ENCODE measurements around the gene SLC26A2. TPM values are rescaled to one million over a fixed set of nuclear protein-coding genes. Genes with fewer than 3 reads are reported as not detected.
A peak's percentile ranks its signal among the peaks of the same experiment; 100 is the strongest.

SLC26A2 gene
- total and polyA plus RNA-seq, 10 of the 15 experiments (the other 5 are each of a cell fraction or from before 2014, with no cell fraction given), result 1.7 to 6.4 (median 4.2) TPM

- ChIA-PET CTCF (no interaction called here), POLR2A (no interaction called here), RAD21 (ENCODE audit: unreplicated experiment) (no interaction called here), SMC1A (ENCODE audit: uncharacterized antibody, unreplicated experiment) (interaction anchor here (0.6 to 1.4 kb wide), 2 partner anchors 10 to 48 kb away, joined by 3 to 4 read pairs; no protein-coding TSS in a partner anchor)
- no peaks in the 10 kb centered on the region for H3K79me2 ChIP-seq (ENCODE audit: control insufficient read depth, insufficient read depth, low read length)
- peaks cover 3% of the 10 kb centered on the region; the same call in 1 of the 2 replicates for H3K4me1 ChIP-seq (ENCODE audit: control insufficient read depth, insufficient read depth, low read length)
- no peak for TF ChIP-seq SMC3 (IDR thresholded peaks at IDR 0.05; ENCODE audit: borderline replicate concordance, low read length)
- no peak for TF ChIP-seq CREM (IDR thresholded peaks at IDR 0.05; ENCODE audit: low read depth)
- no peak for TF ChIP-seq CBX3 (IDR thresholded peaks at IDR 0.05; ENCODE audit: borderline replicate concordance, low read depth)
- no peak for TF ChIP-seq KAT2A (conservative IDR thresholded peaks at IDR 0.05; ENCODE audit: control insufficient read depth, low read depth, low read length)
- no peak for TF ChIP-seq SRF (IDR thresholded peaks at IDR 0.05; ENCODE audit: low read depth in 2 of 2, low read length in 2 of 2)
- no peak for TF ChIP-seq EZH2 (IDR thresholded peaks at IDR 0.05; ENCODE audit: borderline replicate concordance, control insufficient read depth, low read depth, low read length)
- no peak for TF ChIP-seq MTA2 (IDR thresholded peaks at IDR 0.05; ENCODE audit: low read depth)
- TF ChIP-seq ESRRA (IDR thresholded peaks at IDR 0.05; ENCODE audit: low read length), result no peak
- no peak; the same call in 1 of the 2 replicates for TF ChIP-seq PAX5 (IDR thresholded peaks at IDR 0.05; ENCODE audit: borderline replicate concordance, low read depth, low read length)
- no peak for TF ChIP-seq HDAC2 (IDR thresholded peaks at IDR 0.05)
- TF ChIP-seq YBX1 (IDR thresholded peaks at IDR 0.05), result no peak
- TF ChIP-seq RB1 (IDR thresholded peaks at IDR 0.05; ENCODE audit: borderline replicate concordance), result no peak
- no peak for TF ChIP-seq ZBTB4 (CRISPR knock-in tag; IDR thresholded peaks at IDR 0.05)
- TF ChIP-seq IRF4 (IDR thresholded peaks at IDR 0.05; ENCODE audit: low read depth, low read length), result no peak
- in situ Hi-C loops (cut with MboI), result no loop called here
- H3K4me2 ChIP-seq (ENCODE audit: control insufficient read depth, insufficient read depth), result no peak overlapping the region; the same call in 1 of the 2 replicates
- ATAC-seq (peak; percentile 62), DNase-seq (ENCODE audit: low read depth, low spot score) (no peak), FAIRE-seq (peak; percentile 18)
- WGBS (ENCODE audit: insufficient coverage, insufficient replicate concordance, low lambda C conversion rate, missing lambda C conversion rate), result 41% methylated on average over 7 of the region's 7 CpGs
- no peak overlapping the region for H3K27ac ChIP-seq (ENCODE audit: control insufficient read depth, insufficient read depth)
- H3K36me3 ChIP-seq (ENCODE audit: control insufficient read depth in 2 of 2, insufficient read depth in 2 of 2, low read length in 1 of 2), result no peaks in the 10 kb centered on the region
- no peaks in the 10 kb centered on the region for H4K20me1 ChIP-seq (ENCODE audit: control insufficient read depth, insufficient read depth)
- H2AFZ ChIP-seq (ENCODE audit: control insufficient read depth, low read depth, low read length), result peak overlapping the region; percentile 79
- no TSS peak for BruUV-seq (replicated peaks)
- H3K9ac ChIP-seq (ENCODE audit: control insufficient read depth, insufficient read depth, low read length), result no peak overlapping the region
- intact Hi-C loops (cut with micrococcal nuclease; ENCODE audit: unreplicated experiment), result no loop called here
- no peak overlapping the region for H3K4me3 ChIP-seq
- no peaks in the 10 kb centered on the region; a peak in 1 of 4 replicates for H3K27me3 ChIP-seq (replicated peaks in 1 of 2; ENCODE audit: control insufficient read depth in 2 of 2, insufficient read depth in 2 of 2, low read length in 1 of 2)
- no peaks in the 10 kb centered on the region for H3K9me3 ChIP-seq (replicated peaks; ENCODE audit: control insufficient read depth, insufficient read depth, low read length)
Measured at GRCh38 chr5:149913436-149914419, 46.8 kb upstream of the SLC26A2 start.
